ENCODE data around the gene UNC5CL.
"Not testable (repeated sequence)": the region's sequence is repeated elsewhere in the genome, so short reads cannot be mapped to it uniquely, and the experiment has no call there.

Gene UNC5CL

GRCh38 chr6:41011673-41012072 is 27.3 kb downstream of the UNC5CL start:
- in situ Hi-C loops (cut with MboI; ENCODE audit: low sequenced_read_pairs): no loop called here

- in situ Hi-C loops (cut with MboI; ENCODE audit: low sequenced_read_pairs): no loop called here
Observed at GRCh38 chr6:41009669-41010068, 29.4 kb downstream of the UNC5CL start.

- in situ Hi-C loops (cut with MboI; ENCODE audit: low sequenced_read_pairs): no loop called here
Observed at GRCh38 chr6:41008011-41008410, 31.0 kb downstream of the UNC5CL start.

- in situ Hi-C loops (cut with MboI; ENCODE audit: low sequenced_read_pairs): not testable (repeated sequence)
Observed at GRCh38 chr6:41006980-41007379, 32.0 kb downstream of the UNC5CL start.

GRCh38 chr6:41006217-41006616 is 32.8 kb downstream of the UNC5CL start:
- in situ Hi-C loops (cut with MboI; ENCODE audit: low sequenced_read_pairs): not testable (repeated sequence)

- in situ Hi-C loops (cut with MboI; ENCODE audit: low sequenced_read_pairs): no loop called here
Observed at GRCh38 chr6:41002168-41002567, 36.9 kb downstream of the UNC5CL start.

- in situ Hi-C loops (cut with MboI; ENCODE audit: low sequenced_read_pairs): no loop called here
Observed at GRCh38 chr6:41000248-41000647, 38.8 kb downstream of the UNC5CL start.

GRCh38 chr6:40999569-40999968 is 39.5 kb downstream of the UNC5CL start:
- in situ Hi-C loops (cut with MboI; ENCODE audit: low sequenced_read_pairs): no loop called here

- in situ Hi-C loops (cut with MboI; ENCODE audit: low sequenced_read_pairs): no loop called here
Observed at GRCh38 chr6:40998661-40999060, 40.4 kb downstream of the UNC5CL start.

GRCh38 chr6:40997234-40997957 is 41.6 kb downstream of the UNC5CL start:
- in situ Hi-C loops (cut with MboI; ENCODE audit: low sequenced_read_pairs): no loop called here

- in situ Hi-C loops (cut with MboI; ENCODE audit: low sequenced_read_pairs): no loop called here
Observed at GRCh38 chr6:40996591-40997233, 42.3 kb downstream of the UNC5CL start.

- in situ Hi-C loops (cut with MboI; ENCODE audit: low sequenced_read_pairs): no loop called here
Observed at GRCh38 chr6:40992746-40993145, 46.3 kb downstream of the UNC5CL start.

- in situ Hi-C loops (cut with MboI; ENCODE audit: low sequenced_read_pairs): no loop called here
Observed at GRCh38 chr6:40990301-40990700, 48.7 kb downstream of the UNC5CL start.

- in situ Hi-C loops (cut with MboI; ENCODE audit: low sequenced_read_pairs): no loop called here
Observed at GRCh38 chr6:40989204-40990169, 49.5 kb downstream of the UNC5CL start.

GRCh38 chr6:40988634-40989033 is 50.4 kb downstream of the UNC5CL start:
- in situ Hi-C loops (cut with MboI; ENCODE audit: low sequenced_read_pairs): no loop called here

GRCh38 chr6:40986921-40987819 is 51.9 kb downstream of the UNC5CL start:
- in situ Hi-C loops (cut with MboI; ENCODE audit: low sequenced_read_pairs): no loop called here

- in situ Hi-C loops (cut with MboI; ENCODE audit: low sequenced_read_pairs): no loop called here
Observed at GRCh38 chr6:40986364-40986763, 52.7 kb downstream of the UNC5CL start.

GRCh38 chr6:40983752-40984151 is 55.3 kb downstream of the UNC5CL start:
- in situ Hi-C loops (cut with MboI; ENCODE audit: low sequenced_read_pairs): no loop called here

GRCh38 chr6:40982917-40983316 is 56.1 kb downstream of the UNC5CL start:
- in situ Hi-C loops (cut with MboI; ENCODE audit: low sequenced_read_pairs): no loop called here

GRCh38 chr6:40978687-40979289 is 60.2 kb downstream of the UNC5CL start:
- in situ Hi-C loops (cut with MboI; ENCODE audit: low sequenced_read_pairs): no loop called here

Data from hTERT RPE-1 (cell line).